HCEC 1CT (cell line): ENCODE results near the gene CTBP2.

Experiments used
- DNase-seq: peaks from one replicate; pipeline ENCODE4 v3.0.0-alpha.2; 2017

The CTBP2 gene

GRCh38 chr10:125144693-125145623 lies 15.4 kb downstream of the CTBP2 start:
- peak; percentile 52 for DNase-seq

- no peak for DNase-seq
Measured at GRCh38 chr10:125144206-125144605, 16.2 kb downstream of the CTBP2 start.

GRCh38 chr10:125142946-125143345 lies 17.4 kb downstream of the CTBP2 start:
- DNase-seq = no peak

- no peak for DNase-seq
Measured at GRCh38 chr10:125141860-125142484, 18.4 kb downstream of the CTBP2 start.

- no peak for DNase-seq
Measured at GRCh38 chr10:125141150-125141859, 19.1 kb downstream of the CTBP2 start.

GRCh38 chr10:125140151-125140550 lies 20.2 kb downstream of the CTBP2 start:
- DNase-seq = no peak

GRCh38 chr10:125137601-125138438 lies 22.5 kb downstream of the CTBP2 start:
- no peak for DNase-seq

GRCh38 chr10:125136087-125136486 lies 24.3 kb downstream of the CTBP2 start:
- DNase-seq = no peak

- DNase-seq = no peak
Measured at GRCh38 chr10:125135771-125136035, 24.7 kb downstream of the CTBP2 start.

- no peak for DNase-seq
Measured at GRCh38 chr10:125134916-125135770, 25.2 kb downstream of the CTBP2 start.

- no peak for DNase-seq
Measured at GRCh38 chr10:125134483-125134848, 25.9 kb downstream of the CTBP2 start.

GRCh38 chr10:125133696-125134482 lies 26.5 kb downstream of the CTBP2 start:
- DNase-seq = no peak

GRCh38 chr10:125132344-125132743 lies 28.0 kb downstream of the CTBP2 start:
- peak; percentile 25 for DNase-seq

- DNase-seq = no peak
Measured at GRCh38 chr10:125130916-125131315, 29.4 kb downstream of the CTBP2 start.

GRCh38 chr10:125130260-125130659 lies 30.1 kb downstream of the CTBP2 start:
- DNase-seq = no peak

- no peak for DNase-seq
Measured at GRCh38 chr10:125129076-125129458, 31.3 kb downstream of the CTBP2 start.

GRCh38 chr10:125128397-125129075 lies 31.8 kb downstream of the CTBP2 start:
- DNase-seq = no peak

GRCh38 chr10:125127986-125128385 lies 32.4 kb downstream of the CTBP2 start:
- no peak for DNase-seq

GRCh38 chr10:125127110-125127509 lies 33.3 kb downstream of the CTBP2 start:
- DNase-seq = no peak

GRCh38 chr10:125125951-125126735 lies 34.2 kb downstream of the CTBP2 start:
- DNase-seq = no peak
